ENCODE results near the gene ZC3H4. TPM values are rescaled to one million over a fixed set of nuclear protein-coding genes. Genes with fewer than 3 reads are reported as not detected.

The ZC3H4 gene
- total RNA-seq, 1 experiment from 2014 or later = 105 TPM

- Histone ChIP-seq H2AK5ac (ENCODE audit: insufficient read length, low read length) (no peak overlapping the region), H4K5ac (ENCODE audit: insufficient read length, low read depth, low read length) (no peak overlapping the region), H4K91ac (ENCODE audit: insufficient read length, low read depth, low read length) (no peak overlapping the region), H4K20me1 (ENCODE audit: control insufficient read depth, insufficient read depth, insufficient read length) (no peaks in the 10 kb centered on the region), H3K9ac (ENCODE audit: extremely low read depth, insufficient read length, low read length) (no peak overlapping the region), H3K9me3 (ENCODE audit: control insufficient read depth, low read depth, low read length) (no peaks in the 10 kb centered on the region), H2BK12ac (ENCODE audit: insufficient read length, low read depth, low read length) (no peak overlapping the region), H2BK20ac (ENCODE audit: low read depth, low read length, poor library complexity, severe bottlenecking) (no peak overlapping the region), H3K79me1 (ENCODE audit: insufficient read depth, low read depth, low read length, poor library complexity, severe bottlenecking) (no peaks in the 10 kb centered on the region), H3K4me1 (ENCODE audit: insufficient read depth, low read length) (no peaks in the 10 kb centered on the region), H3K23me2 (ENCODE audit: insufficient read length, low read depth, low read length, poor library complexity, severe bottlenecking) (no peaks in the 10 kb centered on the region), H2BK5ac (ENCODE audit: insufficient read length, low read length) (no peak overlapping the region), H3K14ac (ENCODE audit: insufficient read depth, low read length) (no peak overlapping the region), H3K4ac (ENCODE audit: low read depth, low read length) (no peak overlapping the region), H3K23ac (ENCODE audit: insufficient read length, low read depth, low read length) (no peak overlapping the region), H3K18ac (ENCODE audit: insufficient read length, low read depth, low read length) (no peak overlapping the region), H4K8ac (replicated peaks; ENCODE audit: insufficient read length, low read depth, low read length) (no peak overlapping the region), H3K4me2 (ENCODE audit: insufficient read depth, insufficient read length, low read length) (no peak overlapping the region), H2AFZ (ENCODE audit: low read length) (no peak overlapping the region), H2BK15ac (ENCODE audit: low read depth, low read length) (no peak overlapping the region), H3K79me2 (ENCODE audit: insufficient read depth, low read length) (no peaks in the 10 kb centered on the region), H3K27me3 (ENCODE audit: insufficient read depth, low read length) (no peaks in the 10 kb centered on the region), H3T11ph (ENCODE audit: low read length) (no peak overlapping the region), H2BK120ac (ENCODE audit: low read depth, low read length, poor library complexity, severe bottlenecking) (no peak overlapping the region), H3K27ac (ENCODE audit: insufficient read length, low read depth, low read length) (no peak overlapping the region), H3K56ac (ENCODE audit: insufficient read length, low read depth, low read length) (no peak overlapping the region)
- H3K4me1 Mint-ChIP-seq = peaks cover 0 to 3% of the 10 kb centered on the region in 2 experiments; a peak in 2 of 4 replicates
- H3K36me3 Mint-ChIP-seq (ENCODE audit: insufficient read depth in 1 of 3, low read depth in 3 of 3) = peaks cover 33 to 72% (median 72%) of the 10 kb centered on the region in 3 experiments; a peak in 6 of 7 replicates
- DNase-seq = no peak
- TF ChIP-seq, protein P1, sequence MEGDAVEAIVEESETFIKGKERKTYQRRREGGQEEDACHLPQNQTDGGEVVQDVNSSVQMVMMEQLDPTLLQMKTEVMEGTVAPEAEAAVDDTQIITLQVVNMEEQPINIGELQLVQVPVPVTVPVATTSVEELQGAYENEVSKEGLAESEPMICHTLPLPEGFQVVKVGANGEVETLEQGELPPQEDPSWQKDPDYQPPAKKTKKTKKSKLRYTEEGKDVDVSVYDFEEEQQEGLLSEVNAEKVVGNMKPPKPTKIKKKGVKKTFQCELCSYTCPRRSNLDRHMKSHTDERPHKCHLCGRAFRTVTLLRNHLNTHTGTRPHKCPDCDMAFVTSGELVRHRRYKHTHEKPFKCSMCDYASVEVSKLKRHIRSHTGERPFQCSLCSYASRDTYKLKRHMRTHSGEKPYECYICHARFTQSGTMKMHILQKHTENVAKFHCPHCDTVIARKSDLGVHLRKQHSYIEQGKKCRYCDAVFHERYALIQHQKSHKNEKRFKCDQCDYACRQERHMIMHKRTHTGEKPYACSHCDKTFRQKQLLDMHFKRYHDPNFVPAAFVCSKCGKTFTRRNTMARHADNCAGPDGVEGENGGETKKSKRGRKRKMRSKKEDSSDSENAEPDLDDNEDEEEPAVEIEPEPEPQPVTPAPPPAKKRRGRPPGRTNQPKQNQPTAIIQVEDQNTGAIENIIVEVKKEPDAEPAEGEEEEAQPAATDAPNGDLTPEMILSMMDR (conservative IDR thresholded peaks at IDR 0.05) = no peak
- no peak overlapping the region for H3K4me3 Mint-ChIP-seq
- no peaks in the 10 kb centered on the region for H3K27me3 Mint-ChIP-seq (ENCODE audit: low read depth)
- WGBS (ENCODE audit: extremely low coverage, insufficient read length, low lambda C conversion rate) = no CpG with 5 or more reads among the region's 18 CpGs
- H3K27ac Mint-ChIP-seq = peak overlapping the region; percentile 80 to 85 (median 82)
- H3K9me3 Mint-ChIP-seq = no peaks in the 10 kb centered on the region
Observed at GRCh38 chr19:47070756-47071155, 42.8 kb downstream of the ZC3H4 start.

Data from H9 (cell line).